Spinal cord (tissue), 10 donors: ENCODE data around the gene ACP3. TPM values are rescaled to one million over a fixed set of nuclear protein-coding genes. Genes with fewer than 3 reads are reported as not detected.
A peak's percentile ranks its signal among the peaks of the same experiment; 100 is the strongest.
"Not testable (repeated sequence)": the region's sequence is repeated elsewhere in the genome, so short reads cannot be mapped to it uniquely, and the experiment has no call there.

Experiments used
- DNase-seq, 6 donors: peaks; one replicate each; pipeline versions ENCODE4 v3.0.0 to v3.0.0-alpha.2; 2013 to 2015; ENCODE audit warnings: low spot score in 6 of 6, low read depth in 4 of 6
- H3K27ac ChIP-seq: one replicate; pipeline ENCODE4 v1.5.1; 2013; ENCODE audit warnings: low read depth, low read length, control low read depth
- H3K27me3 ChIP-seq: one replicate; pipeline ENCODE4 v1.6.1; 2013; ENCODE audit warnings: low read length; ENCODE audit not compliant: control insufficient read depth, insufficient read depth
- H3K36me3 ChIP-seq: one replicate; pipeline ENCODE4 v1.6.1; 2013; ENCODE audit warnings: low read length; ENCODE audit not compliant: control insufficient read depth, insufficient read depth
- H3K4me1 ChIP-seq: one replicate; pipeline ENCODE4 v1.6.1; 2013; ENCODE audit warnings: low read length; ENCODE audit not compliant: control insufficient read depth, insufficient read depth
- H3K4me3 ChIP-seq: one replicate; pipeline ENCODE4 v1.5.1; 2013; ENCODE audit warnings: low read depth, low read length, control low read depth
- H3K9me3 ChIP-seq: one replicate; pipeline ENCODE4 v1.6.1; 2013; ENCODE audit warnings: low read length; ENCODE audit not compliant: control insufficient read depth, insufficient read depth
- WGBS: methylation state at CpG from one replicate; pipeline ENCODE4 v1.1.5; 2013; ENCODE audit warnings: missing lambda C conversion rate; ENCODE audit not compliant: insufficient coverage; 5-methylcytosine and 5-hydroxymethylcytosine counted together
- polyA plus RNA-seq, 2 donors: library from polyadenylated mRNA; unstranded; fragments of 120-200 nt; gene quantifications; one replicate each; pipeline ENCODE4 v1.2.1, GENCODE V29; 2013; ENCODE audit not compliant: insufficient read length in 2 of 2
- total RNA-seq, 2 donors: library from RNA; depleted of rRNA in 1 of 2; stranded (reverse); fragments of 120-200 nt in 1 of 2; fragments of >200 nt in 1 of 2; gene quantifications; one replicate each; pipeline versions ENCODE4 v1.2.3 to v1.2.4, GENCODE V29; 2013 to 2014
- donor health status: healthy.

Gene ACP3
- total and polyA plus RNA-seq, 4 donors = 0.50 to 1.5 (median 0.95) TPM

DNA sequence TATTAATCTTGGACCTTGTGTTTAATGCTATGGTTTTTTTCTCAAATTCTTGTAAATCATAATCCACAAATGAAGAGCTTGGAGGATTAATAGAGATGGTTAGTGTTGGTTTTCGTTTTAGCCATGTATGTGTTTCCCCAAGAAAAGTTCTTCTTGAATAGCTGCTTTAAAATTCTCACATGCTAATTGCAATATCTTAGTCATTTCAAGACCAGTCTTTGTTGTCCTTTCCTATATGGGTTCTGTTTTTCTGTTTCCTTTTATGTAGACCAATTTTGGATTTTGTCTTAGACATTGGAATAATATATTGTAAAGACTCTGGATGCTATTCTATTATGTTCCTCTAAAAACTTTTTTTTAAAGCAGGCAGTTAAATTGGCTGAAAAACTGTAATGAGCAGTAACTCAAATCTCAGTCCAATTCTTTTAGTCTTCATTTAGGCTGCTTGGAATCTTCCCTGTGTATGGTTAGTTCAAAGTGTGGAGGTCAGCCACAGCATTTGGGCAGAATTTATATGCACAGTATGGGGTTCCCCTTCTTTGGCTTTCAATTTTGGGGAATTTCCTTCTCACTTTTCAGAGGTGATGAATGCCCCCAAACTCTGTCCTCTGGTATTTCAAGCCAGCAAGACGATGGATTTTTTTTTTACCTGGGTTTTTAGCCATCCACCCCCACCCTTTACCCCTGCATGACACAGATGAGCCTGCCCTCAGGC lies 61.0 kb downstream of the ACP3 start:
- no peaks in the 10 kb centered on the region for H3K9me3 ChIP-seq

DNA sequence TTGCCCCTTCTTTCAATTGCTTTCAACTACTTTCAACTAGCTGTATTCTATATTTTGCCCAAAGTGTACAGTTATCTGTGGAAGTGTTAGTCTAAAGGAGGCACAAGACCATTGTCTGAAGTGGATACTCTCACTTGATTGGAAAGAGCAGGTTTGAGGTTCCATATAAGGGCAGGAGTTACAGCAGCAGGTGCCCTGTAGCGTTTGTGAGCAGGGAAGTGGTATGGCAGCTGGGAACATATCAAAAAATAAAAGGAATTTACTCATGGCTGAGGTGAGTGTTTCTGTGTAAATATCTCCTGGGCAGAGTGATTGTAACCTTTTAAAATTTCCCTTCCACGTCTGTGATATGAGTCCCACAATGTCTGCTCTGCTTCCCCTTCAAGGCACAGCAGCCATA lies 61.6 kb downstream of the ACP3 start:
- Histone ChIP-seq H3K4me1 (no peaks in the 10 kb centered on the region), H3K27ac (no peak overlapping the region), H3K27me3 (no peaks in the 10 kb centered on the region), H3K4me3 (no peak overlapping the region), H3K9me3 (no peaks in the 10 kb centered on the region), H3K36me3 (no peaks in the 10 kb centered on the region)
- WGBS = 100% methylated on average over 1 of the region's 2 CpGs
- DNase-seq = no peak

More for the DNA sequence above, 61.0 kb downstream of the ACP3 start:
- H3K27ac ChIP-seq = no peak overlapping the region
- no peaks in the 10 kb centered on the region for H3K36me3 ChIP-seq
- no peaks in the 10 kb centered on the region for H3K4me1 ChIP-seq
- 92% methylated on average over 1 of the region's 2 CpGs for WGBS
- H3K27me3 ChIP-seq = no peaks in the 10 kb centered on the region
- DNase-seq = no peak
- H3K4me3 ChIP-seq = no peak overlapping the region

DNA sequence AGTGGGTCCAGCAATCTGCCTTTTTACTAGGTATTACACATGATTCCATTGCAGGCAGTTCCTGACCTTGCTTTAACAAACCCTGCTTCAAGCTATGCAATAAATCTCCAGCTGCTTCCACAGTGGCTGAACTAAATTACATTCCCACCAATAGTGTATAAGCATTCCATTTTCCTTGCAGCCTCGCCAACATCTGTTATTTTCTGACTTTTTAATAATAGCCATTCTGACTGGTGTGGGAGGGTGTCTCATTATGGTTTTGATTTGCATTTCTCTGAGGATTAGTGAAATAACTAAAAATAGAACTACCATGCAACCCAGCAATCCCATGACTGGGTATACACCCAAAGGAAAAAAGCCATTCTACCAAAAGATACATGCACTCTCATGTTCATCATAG lies 63.7 kb downstream of the ACP3 start:
- DNase-seq = peak in 1 of 6 donors; percentile 42
- Histone ChIP-seq H3K27ac (no peak overlapping the region), H3K9me3 (no peaks in the 10 kb centered on the region), H3K4me1 (no peaks in the 10 kb centered on the region), H3K4me3 (no peak overlapping the region), H3K36me3 (no peaks in the 10 kb centered on the region), H3K27me3 (no peaks in the 10 kb centered on the region)
- whole genome bisulfite sequencing = no CpG with 5 or more reads among the region's 1 CpG

DNA sequence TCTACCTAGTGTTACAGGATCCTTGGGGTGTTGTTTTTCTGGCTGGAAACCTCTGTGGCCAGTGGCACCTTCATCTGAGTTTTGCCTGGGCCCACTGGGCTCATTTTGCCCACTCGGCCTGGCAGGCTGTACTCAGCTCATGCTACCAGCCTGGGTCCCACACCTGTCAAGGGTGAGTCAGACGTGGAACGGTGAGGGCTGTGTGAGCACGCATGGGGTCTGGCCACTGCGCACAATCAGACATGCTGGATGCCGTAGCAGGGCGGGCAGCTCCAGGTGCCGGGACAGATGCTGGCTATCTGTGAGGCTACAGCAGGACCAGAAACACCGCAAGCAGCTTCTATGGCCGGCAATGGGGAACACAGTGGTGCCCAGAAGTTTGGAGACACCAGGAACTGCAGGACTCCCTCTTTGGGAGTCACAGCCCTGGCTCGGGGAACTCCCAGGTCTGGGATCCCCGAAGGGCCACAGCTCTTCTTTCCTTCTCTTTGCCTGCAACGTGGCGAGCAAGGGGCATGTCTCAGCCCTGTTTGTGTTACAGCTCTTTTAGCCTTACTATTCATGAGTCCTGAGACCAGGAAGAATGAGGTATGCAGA lies 64.2 kb downstream of the ACP3 start:
- H3K9me3 ChIP-seq = no peaks in the 10 kb centered on the region
- H3K27me3 ChIP-seq = no peaks in the 10 kb centered on the region
- no peak for DNase-seq
- H3K4me3 ChIP-seq = no peak overlapping the region
- no peak overlapping the region for H3K27ac ChIP-seq
- 87% methylated on average over 14 of the region's 14 CpGs for WGBS
- no peaks in the 10 kb centered on the region for H3K4me1 ChIP-seq
- H3K36me3 ChIP-seq = no peaks in the 10 kb centered on the region

DNA sequence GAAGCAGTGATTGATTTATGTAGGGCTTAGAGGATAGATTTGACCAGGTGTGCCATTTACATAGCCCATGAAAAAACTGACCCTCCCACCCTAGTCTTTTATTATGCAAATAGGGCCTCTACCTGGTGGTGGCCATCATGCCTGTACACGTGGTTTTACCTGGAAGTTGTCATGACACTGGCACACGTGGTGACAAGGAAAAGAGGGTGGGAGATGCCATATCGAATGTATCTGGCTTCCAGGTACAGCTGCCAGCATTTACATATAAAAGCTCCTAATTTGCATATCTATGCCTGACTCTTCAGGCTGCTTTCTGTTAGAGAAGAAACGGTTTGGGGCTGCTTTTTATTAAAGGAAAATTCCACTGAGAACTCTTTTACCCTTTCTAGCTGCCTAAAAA lies 65.1 kb downstream of the ACP3 start:
- H3K27me3 ChIP-seq = no peaks in the 10 kb centered on the region
- no peak overlapping the region for H3K4me3 ChIP-seq
- no peaks in the 10 kb centered on the region for H3K4me1 ChIP-seq
- WGBS = no CpG with 5 or more reads among the region's 4 CpGs
- H3K27ac ChIP-seq = no peak overlapping the region
- peak in 1 of 6 donors; percentile 17 for DNase-seq
- H3K9me3 ChIP-seq = no peaks in the 10 kb centered on the region
- no peaks in the 10 kb centered on the region for H3K36me3 ChIP-seq

DNA sequence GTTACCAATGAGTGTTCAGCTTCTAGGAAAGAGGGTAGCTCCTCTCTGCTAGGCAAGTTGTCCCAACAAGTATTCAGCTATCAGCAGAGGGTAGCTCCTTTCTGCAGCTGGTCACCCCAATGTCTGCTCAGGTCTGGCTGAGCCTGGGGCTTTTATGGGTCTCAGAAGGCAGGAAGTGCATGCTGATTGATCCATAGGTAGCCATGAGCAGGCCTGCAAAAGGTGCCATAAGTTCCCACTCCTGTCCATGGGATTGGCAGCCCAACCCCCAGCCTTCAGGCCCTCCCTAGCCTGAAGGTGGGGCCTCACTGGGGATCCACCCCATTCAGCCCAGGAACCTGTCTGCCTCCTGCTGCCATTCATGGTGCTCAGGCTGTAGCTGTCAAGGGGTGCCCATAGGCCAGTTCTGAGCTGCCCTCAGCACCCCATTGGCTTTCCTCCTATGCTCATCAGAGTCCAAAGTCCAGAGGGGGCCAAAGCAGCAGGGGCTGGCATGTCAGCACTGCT lies 65.5 kb downstream of the ACP3 start:
- Histone ChIP-seq H3K4me1 (no peaks in the 10 kb centered on the region), H3K4me3 (no peak overlapping the region), H3K36me3 (no peaks in the 10 kb centered on the region), H3K27ac (no peak overlapping the region), H3K9me3 (no peaks in the 10 kb centered on the region), H3K27me3 (no peaks in the 10 kb centered on the region)
- DNase-seq = no peak

DNA sequence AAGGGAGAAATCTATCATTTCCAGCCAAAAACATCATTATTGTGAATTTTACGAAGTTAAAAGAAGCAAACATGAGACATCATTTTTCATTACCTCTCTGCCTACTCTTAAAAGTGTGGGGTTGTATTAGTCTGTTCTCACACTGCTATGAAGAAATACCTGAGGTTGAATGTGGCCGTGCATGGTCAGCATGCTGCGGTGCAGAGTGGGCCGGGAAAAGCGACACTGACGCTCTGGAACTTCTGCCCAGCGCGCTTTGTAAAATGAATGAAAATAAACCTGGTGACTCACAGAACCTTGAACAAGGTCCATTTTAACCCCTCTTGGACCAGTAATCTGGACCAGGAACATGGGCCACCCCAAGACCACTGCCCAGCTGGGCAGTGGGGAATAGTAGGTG lies 69.1 kb downstream of the ACP3 start:
- no peaks in the 10 kb centered on the region for H3K9me3 ChIP-seq
- H3K4me3 ChIP-seq = no peak overlapping the region
- WGBS = 89% methylated on average over 6 of the region's 8 CpGs
- no peak for DNase-seq
- H3K36me3 ChIP-seq = no peaks in the 10 kb centered on the region
- H3K27ac ChIP-seq = no peak overlapping the region
- no peaks in the 10 kb centered on the region for H3K27me3 ChIP-seq
- no peaks in the 10 kb centered on the region for H3K4me1 ChIP-seq

DNA sequence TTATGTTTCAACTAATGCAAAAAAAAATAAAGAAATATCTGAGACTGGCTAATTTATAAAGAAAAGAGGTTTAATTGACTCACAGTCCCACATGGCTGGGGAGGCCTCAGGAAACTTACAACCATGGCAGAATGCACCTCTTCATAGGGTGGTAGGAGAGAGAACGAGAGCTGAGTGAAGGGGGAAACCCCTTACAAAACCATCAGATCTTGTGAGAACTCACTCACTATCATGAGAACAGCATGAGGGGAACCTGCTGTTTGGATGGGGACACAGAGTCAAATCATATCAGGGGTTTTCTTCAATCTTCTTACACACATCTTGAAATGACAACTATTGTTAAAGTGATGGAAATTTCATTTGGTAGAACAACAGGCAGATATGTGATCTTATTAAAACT lies 75.5 kb downstream of the ACP3 start:
- no CpG with 5 or more reads among the region's 1 CpG for WGBS
- not testable (repeated sequence) for H3K9me3 ChIP-seq, H3K4me1 ChIP-seq, DNase-seq, H3K27me3 ChIP-seq, H3K36me3 ChIP-seq, H3K4me3 ChIP-seq, H3K27ac ChIP-seq

DNA sequence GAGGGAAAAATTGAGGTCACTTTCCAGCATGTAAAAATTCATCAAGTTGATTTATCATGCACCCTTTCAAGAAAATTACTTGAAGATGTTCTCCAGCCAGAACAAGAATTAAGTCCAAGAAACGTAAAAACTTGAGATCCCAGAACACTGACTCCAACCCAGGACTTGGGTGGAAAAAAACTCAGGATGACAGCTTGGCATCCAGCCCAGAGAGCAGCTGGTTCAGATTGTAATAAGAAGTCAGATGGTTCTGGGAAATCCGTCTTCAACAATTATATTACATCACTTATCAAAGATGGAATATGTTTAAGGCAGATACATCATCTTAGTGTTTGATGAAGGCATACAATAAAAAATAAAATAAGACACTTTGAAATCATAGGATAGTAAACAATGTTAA lies 77.1 kb downstream of the ACP3 start:
- H3K36me3 ChIP-seq = no peaks in the 10 kb centered on the region
- no peak overlapping the region for H3K27ac ChIP-seq
- no peak overlapping the region for H3K4me3 ChIP-seq
- WGBS = 43% methylated on average over 1 of the region's 2 CpGs
- H3K27me3 ChIP-seq = no peaks in the 10 kb centered on the region
- DNase-seq = peak in 2 of 6 donors; percentile 43 to 52
- no peaks in the 10 kb centered on the region for H3K9me3 ChIP-seq
- H3K4me1 ChIP-seq = no peaks in the 10 kb centered on the region

DNA sequence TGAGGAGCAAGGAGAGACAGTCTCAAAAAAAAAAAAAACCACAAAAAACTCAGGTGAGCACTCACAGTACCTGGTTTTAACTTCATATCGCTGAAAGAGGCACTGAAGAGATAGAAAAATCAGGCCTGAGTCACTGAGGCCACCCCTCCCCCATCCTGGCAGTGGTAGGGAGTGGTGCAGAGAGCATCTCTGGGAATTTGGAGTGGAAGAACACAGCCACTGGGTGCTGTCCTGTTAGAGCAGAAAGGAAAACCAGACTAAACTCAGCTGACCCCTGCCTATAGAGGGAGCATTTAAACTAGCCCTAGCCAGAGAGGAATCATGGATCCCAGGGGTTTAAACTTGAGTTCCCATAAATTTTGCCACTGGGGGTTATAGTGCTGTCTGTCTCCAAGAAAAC lies 77.9 kb downstream of the ACP3 start:
- DNase-seq = no peak
- Histone ChIP-seq H3K36me3 (no peaks in the 10 kb centered on the region), H3K4me3 (no peak overlapping the region), H3K27me3 (no peaks in the 10 kb centered on the region), H3K27ac (no peak overlapping the region), H3K9me3 (no peaks in the 10 kb centered on the region), H3K4me1 (no peaks in the 10 kb centered on the region)
- WGBS = no CpG with 5 or more reads among the region's 1 CpG
